ENCODE measurements around the gene TBC1D10B.
"Not testable (repeated sequence)": the region's sequence is repeated elsewhere in the genome, so short reads cannot be mapped to it uniquely, and the experiment has no call there.

TBC1D10B gene

DNA sequence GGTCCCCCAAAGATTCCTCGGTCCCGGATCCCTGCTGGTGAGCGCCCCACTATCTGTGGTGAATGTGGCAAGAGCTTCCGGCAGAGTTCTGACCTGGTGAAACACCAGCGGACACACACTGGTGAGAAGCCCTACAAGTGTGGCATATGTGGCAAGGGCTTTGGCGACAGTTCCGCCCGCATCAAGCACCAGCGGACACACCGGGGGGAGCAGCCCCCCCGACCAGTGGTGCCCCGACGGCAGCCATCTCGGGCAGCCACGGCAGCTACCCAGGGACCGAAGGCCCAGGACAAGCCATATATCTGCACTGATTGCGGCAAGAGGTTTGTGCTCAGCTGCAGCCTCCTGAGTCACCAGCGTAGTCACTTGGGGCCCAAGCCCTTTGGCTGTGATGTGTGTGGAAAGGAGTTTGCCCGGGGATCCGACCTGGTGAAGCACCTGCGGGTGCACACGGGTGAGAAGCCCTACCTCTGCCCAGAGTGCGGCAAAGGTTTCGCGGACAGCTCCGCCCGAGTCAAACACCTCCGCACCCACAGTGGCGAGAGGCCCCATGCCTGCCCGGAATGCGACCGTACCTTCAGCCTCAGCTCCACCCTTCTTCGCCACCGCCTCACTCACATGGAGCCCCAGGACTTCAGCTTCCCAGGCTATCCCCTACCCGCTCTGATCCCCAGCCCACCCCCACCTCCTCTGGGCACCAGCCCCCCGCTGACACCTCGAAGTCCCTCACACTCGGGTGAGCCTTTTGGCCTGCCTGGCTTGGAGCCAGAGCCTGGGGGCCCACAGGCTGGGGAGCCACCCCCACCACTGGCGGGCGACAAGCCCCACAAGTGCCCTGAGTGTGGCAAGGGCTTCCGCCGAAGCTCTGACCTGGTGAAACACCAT is 27.7 kb upstream of the TBC1D10B start:
- DNase-seq: no peak

DNA sequence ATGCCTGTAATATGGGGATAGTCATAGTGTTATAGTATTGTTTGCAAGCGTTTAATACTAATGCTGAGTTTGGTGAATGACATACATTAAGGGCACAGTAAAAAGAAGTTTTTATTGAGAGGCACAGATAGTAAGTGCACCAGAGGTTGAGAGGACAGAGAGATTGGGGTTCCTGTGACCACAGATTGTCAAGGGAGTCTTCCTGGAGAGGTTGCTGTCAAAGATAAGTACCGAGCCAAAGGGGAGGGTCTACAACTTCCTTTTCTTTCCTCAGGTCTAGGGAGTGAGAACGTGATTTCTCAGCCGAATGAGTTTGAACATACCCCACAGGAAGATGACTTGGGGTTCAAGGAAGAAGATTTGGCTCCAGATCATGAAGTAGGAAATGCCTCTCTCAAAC is 26.8 kb upstream of the TBC1D10B start:
- DNase-seq: no peak

DNA sequence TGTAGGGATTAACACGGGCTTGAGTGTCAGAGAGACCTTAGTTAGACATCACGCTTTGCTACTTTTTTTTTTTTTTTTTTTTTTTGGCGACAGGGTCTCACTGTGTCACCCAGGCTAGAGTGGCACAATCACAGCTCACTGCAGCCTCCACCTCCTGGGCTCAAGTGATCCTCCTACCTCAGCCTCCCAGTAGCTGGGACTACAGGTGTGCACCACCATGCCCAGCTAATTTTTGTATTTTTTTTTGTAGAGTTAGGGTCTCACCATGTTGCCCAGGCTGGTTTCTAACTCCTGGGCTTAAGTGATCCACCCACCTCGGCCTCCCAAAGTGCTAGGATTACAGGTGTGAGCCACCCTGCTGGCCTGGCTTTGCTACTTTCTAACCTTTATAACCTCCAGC is 26.3 kb upstream of the TBC1D10B start:
- not testable (repeated sequence) for DNase-seq

DNA sequence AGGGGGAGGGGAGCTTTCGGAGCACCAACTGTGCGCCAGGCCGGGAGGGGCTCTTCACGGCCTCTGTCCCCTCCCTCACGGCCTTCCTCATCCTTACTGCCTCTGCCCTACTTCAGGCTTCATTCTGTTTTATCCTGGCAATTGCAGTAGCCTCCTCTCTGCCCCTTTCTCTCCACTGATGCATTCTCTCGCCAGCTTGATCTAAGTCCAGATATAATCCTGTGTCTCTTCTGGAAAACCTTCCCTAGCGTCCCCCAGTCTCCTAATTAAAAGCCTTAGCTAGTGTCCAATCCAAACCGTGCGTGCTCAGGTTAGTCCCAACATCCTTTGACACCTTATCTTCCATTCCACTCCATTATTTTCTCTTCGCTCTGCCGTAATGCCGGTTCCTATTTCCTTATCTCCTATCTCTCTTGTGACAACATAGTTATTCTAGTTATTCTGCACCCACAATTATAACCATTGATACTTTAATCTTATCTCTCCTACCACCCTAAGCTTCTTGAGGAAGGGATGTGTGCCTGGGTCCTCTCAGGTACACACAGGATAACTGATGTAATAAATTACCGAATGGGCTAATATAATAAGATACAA is 25.8 kb upstream of the TBC1D10B start:
- no peak for DNase-seq

DNA sequence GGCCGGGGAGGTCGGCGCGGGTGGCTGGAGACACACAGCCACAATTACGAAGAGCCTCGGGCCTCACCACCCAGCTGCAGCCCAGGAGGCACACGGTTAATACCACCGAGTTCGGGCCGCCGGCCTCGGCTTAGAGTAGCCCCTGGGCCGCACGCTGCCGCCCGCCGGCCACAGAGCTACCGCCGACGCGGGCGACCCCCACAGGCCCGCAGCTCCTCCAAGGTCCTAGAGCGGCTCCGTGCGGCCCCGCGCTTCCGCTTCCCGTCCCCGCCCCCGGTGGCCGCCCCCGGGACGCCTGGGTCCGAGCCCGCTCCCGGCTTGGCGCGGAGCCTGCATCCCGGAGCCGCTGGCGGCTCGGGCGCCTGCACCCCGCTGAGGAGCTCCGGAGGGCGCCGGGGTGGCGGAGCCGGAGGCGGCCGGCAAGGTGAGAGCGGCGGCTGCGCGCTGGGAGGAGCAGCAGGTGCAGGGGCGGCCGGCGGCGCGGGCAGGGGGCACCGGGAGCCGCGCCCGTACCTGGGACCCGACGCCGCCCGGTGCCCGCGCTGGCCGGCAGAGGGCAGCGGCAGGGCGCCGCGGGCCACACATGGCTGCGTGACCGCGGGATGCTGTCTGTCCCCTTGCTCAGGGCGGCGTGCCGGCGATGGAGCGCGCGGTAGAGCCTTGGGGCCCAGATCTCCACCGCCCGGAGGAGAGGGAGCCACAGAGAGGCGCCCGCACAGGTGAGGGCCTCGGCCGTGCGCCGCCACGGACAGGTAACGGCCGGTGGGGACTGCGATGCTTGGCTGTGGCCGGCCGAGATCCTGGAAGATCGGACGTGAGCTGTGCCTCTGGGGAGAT is 25.1 kb upstream of the TBC1D10B start, which contains the start of gene ZNF48:
ZNF48 (plus strand) TSS at position 266 of the 837 bp plus-strand sequence; CDS start at position 641, 375 bp downstream.
- peak in 5 of 6 experiments; percentile 20 to 56 (median 39) for DNase-seq

DNA sequence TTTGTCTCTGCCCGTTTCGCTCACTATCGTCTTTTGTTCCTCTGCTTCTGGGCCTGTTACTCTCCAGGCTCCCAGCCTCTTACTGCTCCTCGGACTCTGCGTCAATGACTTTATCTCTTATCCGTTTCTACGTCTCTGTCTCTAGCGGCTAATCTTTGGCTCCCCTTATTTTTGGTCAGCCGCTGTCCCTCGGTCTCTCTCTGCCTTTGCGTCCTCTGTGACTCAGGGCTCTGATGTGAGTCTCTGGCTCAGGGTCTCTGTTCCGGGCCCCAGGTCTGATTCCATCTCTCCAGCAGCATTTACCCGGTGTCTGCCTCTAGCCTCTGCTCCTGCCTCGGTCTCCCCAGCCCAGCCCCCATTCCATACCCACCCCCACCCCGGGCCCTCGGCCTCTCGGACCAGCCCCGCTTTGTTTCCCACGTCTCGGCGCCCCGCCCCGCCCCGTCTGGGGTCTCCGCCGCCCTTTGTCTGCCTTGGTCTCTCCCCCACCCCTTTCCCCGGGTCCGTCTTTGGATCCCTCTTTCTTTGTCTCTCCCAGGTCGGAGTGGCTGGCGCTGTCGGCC is 24.4 kb upstream of the TBC1D10B start:
- DNase-seq: peak in 1 of 6 experiments; percentile 10

DNA sequence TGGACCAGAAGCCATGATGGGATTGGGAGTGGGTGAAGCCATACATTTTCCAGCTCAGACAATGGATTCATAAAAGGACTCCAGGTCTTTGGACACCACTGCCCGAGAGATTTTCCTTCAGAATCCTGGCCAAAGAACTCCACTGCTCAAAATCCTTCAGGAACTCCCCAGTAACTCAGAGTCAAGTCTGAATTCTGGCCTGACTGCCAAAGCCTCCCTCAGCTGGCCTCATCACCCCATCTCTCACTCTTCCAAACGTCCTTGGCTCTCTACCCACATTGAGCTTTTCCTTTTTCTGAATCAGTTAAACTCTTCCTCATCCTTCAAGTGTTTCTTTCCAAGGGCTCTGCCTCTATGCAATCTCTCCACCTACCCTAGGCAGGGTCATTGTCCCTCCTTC is 13.2 kb upstream of the TBC1D10B start:
- no peak for DNase-seq

DNA sequence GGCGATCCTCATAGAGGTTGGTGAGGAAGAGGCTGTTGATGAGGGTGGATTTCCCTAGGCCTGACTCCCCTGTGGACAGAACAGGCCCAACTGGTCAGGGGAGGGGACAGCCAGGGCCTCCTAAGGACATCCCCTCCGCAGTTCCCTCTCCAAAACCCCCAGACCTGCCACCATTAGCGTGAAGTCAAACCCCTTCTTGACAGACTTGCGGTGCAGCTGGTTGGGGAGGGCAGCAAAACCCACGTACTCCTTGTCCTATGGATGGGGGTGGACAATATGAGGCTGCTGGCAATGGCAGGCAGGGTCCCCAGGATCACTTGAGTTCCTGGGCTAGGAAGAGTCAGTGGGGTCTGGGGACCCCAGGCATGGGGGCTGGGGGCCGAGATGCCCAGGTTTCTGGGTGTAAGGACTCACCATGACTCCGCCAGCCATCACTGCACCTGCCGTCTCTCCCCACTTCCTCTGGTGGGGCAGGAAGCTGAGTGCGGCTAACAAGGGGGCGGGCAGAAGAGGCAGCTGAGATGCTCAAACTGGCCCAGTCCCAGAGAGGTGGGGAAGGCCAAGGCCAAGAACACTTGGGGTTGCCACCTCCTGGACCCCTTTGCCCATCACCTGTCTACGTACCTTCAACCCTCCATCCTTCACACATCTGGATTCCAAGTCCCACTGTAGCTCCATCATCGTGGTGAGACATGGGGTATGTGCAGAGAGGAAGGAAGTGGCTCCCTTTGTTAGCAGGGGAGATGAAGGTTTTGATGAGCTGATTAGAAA is 12.0 kb upstream of the TBC1D10B start, which contains the start of gene SEPTIN1:
SEPTIN1 (minus strand) TSS at position 451 of the 771 bp plus-strand sequence; CDS start at position 432, 19 bp downstream.
- peak; percentile 53 to 84 (median 68) for DNase-seq

DNA sequence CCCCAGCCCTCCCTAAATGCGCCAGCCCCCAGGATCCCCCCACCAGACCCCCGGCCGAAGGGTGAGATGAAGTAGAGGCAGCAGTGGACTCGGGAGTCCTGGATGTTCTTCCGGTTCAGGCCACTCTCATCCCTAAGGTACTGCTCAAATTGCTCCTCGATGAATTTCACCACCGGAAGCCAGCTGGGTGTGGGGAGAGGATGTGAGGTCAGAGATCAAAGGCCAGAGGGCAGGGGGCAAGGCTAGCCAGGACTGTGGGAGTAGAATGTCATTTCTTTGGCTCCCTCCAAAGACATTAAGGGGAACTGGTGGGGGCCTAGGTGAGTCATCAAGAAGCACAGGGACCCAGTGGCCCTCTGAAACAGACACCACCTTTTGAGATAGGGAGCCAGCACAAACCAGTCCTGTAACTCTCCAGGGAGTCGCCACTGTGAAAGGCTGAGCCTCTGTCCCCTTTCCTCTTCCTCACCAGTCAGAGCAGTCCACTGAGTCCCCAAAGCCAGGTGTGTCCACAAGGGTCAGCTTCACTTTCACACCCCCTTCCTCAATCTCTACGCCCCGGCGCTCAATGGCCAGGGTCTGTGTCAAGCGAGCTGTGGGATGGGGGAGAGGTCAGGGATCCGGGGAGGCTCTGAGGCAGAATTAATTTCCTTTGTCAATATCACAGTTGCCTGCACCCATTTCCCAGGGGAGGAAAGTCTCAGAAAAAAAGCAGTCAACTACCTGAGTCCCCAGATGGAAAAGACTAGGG is 11.2 kb upstream of the TBC1D10B start:
- DNase-seq: peak in 1 of 6 experiments; percentile 14

DNA sequence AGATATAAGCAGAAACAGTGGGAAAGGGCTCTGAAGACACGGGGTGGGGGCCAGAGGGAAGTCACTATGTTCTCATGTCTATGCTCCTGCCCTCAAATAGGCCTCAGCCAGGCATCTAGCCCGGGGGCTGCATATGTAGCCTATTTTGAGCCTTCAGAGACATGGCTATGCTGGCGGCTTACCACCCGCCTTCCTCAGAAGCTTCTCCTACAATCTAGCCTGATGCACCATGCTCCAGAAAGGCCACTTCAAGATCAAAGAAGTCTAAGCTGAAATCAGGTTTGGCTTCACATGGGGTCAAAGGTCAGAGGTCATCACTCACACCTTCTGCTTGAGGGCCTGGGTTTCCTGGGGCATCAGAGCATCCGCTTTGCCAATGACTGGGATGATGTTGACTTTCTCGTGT is 10.5 kb upstream of the TBC1D10B start:
- no peak for DNase-seq

DNA sequence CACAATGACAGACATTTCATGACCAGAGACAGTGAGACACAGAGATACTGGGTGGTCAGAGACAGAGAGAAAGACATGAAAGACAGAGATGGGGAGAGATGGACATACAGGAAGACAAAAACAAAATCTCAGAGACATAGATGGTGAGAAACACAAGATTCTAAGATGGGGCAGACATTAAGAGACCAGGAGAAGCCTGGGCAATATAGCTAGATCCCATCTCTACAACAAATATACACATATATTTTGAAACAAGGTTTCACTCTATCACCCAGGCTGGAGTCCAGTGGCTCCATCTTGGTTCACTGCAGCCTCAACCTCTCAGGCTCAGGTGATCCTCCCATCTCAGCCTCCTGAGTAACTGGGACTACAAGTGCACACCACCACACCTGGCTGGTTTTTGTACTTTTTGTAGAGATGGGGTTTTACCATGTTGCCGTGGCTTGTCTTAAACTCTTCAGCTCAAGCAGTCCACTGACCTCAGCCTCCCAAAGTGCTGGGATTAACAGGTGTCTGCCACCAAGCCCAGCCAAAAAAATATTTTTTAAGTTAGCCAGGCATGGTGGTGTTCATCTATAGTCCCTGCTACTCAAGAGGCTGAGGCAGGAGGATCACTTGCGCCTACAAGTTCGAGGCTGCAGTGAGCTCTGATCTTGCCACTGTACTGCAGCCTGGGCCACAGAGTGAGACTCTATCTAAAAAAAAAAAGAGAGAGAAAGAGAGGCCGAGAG is 9.9 kb upstream of the TBC1D10B start:
- no peak for DNase-seq

DNA sequence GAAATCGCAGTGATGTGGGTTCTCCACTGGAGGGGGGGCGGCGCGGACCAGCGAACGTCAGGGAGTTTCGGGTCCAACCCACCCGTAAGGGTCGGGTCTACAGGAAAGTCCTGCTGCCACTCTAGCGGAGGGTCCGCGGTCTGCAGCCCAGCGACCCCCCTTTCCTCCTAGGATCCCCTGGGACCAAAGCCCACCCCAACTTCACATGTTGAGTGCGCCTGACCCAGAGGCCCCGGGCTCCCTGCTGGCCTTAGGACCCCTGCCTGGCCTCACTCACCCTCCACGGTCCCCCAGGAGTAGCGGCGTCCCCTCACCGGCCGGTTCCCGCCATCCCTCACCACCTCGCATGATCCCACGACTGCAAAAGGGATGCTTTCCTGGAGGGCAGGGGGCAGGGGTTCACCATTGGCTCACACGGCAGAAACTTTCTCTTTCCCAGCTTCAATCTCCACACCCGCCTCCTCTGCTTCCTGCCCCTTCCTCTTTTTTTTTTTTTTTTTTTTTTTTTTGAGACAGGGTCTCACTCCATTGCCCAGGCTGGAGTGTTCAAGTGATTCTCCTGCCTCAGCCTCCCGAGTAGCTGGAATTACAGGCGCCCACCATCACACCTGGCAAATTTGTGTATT is 9.0 kb upstream of the TBC1D10B start:
- DNase-seq: no peak

DNA sequence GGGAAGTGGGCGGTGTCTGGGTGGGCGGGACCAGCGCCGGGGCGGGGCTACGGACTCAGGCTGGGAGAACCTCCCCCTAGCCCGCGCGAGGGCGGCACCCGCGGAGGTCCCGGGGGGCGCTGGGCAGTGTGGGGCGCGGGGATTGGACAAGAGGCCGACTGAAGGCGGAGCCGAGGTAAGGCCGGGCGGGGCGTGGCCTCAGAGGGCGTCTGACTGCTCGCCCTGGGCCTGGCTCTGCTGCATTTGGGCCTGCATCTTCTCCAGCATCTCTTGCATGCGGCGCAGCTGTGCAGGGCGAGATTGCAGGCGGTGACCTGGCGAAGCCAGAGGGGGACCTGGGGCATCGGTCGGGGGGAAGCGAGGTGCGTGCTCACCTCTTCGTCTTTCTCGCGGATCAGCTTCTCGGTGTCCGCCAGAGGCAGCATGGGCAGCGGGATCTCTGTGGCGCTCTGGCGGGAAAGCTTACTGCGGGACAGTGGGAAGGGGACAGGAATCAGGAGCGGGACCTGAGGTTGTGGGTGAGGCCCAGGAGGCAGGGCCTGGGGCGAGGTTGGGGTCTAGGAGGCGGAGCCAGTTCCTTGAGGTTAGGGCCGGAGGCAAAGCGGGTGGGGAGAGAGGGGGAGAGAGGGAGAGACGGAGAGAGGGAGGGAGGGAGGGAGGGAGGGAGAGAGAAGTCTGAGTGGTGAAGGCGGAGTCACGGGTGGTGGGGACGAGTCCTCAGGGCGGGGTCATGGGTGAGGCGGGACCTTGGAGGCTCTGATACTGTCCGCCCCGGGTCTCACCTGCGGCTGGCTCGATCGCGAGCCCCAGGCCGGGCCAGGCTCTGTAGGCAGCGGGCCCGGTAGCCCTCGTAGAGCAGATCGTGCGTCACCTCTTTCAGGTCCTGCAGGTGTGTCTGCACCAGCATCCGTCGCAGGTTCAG is 8.2 kb upstream of the TBC1D10B start:
- peak; percentile 99 to 100 (median 99) for DNase-seq

DNA sequence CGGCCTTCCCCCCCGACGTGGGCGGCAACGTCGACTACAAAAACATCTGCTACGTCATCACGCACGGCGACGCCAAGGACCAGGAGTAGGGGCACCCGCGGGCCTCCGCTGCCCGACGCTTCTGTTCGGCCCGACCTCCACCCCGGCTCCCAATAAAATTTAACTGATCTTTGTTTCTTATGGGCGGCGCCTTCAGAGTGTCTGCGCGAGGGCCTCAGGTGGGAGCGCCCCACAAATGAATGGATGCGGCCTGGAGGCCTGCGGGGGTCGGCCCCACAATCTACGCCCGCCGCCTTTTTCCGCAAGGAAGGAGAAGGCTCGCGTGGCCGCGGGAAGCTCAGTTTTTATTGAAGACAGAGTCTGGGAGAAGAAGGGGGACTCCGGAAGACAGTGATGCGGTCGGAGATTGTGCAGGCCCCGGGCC is 7.5 kb upstream of the TBC1D10B start:
- peak; percentile 85 to 97 (median 91) for DNase-seq

DNA sequence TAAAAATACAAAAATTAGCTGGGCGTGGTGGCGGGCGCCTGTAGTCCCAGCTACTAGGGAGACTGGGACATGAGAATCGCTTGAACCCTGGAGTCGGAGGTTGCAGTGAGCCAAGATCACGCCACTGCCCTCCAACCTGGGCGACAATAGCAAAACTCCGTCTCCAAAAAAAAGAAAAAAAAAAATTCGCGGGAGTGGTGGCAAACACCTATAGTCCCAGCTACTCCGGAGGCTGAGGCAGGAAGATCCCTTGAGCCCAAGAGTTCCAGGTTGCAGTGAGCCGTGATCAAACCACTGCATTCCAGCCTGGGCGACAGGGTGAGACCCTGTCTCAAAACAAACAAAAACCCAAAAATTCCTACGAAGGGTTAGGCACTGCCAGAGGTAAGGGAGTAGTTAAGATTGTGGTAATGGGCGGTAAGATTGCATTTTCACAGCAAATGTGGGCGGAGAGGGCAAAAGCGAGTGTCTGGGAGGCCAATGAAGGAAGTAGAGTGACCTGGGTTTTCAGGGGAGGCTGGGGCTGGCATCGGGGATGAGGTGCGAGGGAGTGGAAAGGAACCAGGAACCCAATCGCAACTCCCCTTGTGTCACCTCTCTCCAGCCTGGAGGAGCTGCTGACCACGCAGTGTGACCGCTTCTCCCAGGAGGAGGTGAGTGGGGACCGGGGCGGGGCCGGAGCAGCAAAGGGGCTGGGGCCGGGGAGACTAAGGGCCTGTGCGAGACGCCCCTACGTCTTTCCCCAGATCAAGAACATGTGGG is 6.9 kb upstream of the TBC1D10B start:
- no peak for DNase-seq

DNA sequence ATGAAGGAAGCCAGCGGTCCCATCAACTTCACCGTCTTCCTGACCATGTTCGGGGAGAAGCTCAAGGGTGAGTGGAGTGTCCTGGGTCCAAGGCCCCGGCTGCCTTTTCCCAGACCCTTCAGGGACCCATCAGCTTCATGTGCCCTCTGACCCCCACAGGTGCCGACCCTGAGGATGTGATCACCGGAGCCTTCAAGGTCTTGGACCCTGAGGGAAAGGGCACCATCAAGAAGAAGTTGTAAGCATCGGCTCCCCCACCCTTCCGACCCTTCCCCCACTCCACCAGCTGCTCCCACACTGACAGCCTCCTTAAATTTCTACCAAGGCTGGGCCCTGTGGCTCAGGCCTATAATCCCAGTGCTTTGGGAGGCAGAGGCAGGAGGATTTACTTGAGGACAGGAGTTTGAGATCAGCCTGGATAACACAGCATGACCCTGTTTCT is 6.2 kb upstream of the TBC1D10B start:
- no peak for DNase-seq

DNA sequence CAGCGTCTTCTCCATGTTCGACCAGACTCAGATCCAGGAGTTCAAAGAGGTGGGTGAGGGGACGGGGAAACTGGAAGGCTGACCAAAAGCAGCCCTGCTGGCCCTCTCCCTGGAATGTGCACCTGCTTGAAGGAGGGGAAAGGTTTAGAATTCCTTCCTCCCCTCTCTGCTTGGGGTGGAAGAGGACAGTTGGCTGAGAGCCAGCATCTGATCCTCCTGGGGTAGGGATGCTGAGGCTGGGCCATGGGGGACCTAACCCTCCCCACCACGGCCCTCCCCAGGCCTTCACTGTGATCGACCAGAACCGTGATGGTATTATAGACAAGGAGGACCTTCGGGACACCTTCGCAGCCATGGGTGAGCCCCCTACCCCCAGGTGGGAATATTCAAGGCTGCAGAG is 5.6 kb upstream of the TBC1D10B start:
- DNase-seq: no peak

DNA sequence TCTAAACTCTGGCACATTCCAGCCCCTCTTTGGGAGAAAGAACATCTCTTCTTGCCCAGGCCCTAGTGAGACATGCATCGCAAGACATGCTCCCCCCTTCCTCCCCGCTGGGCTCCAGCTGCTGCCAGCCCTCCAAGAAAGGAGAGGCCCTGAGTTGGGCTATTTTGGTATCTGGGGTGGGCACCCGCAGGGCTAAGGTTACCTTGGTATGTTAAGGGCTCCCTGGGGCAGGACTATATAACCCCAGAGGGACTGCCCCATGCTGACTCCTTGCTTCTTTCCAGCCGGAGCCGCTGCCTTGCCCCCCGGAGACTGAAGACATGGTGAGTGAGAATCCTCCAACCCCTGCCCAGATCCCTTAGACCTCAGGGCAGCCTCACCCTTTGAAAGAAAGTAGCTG is 4.2 kb upstream of the TBC1D10B start, which contains the start of gene MYL11:
MYL11 (plus strand) TSS at position 265 of the 400 bp plus-strand sequence; CDS start at position 321, 56 bp downstream.
- DNase-seq: no peak
